GM12878 (cell line): ENCODE results near the gene TBKBP1. TPM values are rescaled to one million over a fixed set of nuclear protein-coding genes. Genes with fewer than 3 reads are reported as not detected.

Source experiments
- ATAC-seq: fragments of 200-7000 bp; cut with Tn5 transposase; 3 replicates; pipeline ENCODE4 v1.9.1; 2020; ENCODE audit warnings: mild to moderate bottlenecking, moderate library complexity
- BruUV-seq: library from RNA; stranded (reverse); fragments of 400-500 nt; replicated peaks from 2 replicates; lab custom pipeline; 2021; lab: Mats Ljungman, UMichigan
- CTCF ChIA-PET: fragments of 300-600 bp; sonication (Branson Sonifier 250); formaldehyde crosslinking; extraction: SDS; loops from one replicate; lab custom pipeline; 2021; ENCODE audit warnings: inconsistent platforms; lab: Yijun Ruan, JAX
- POLR2A ChIA-PET: fragments of 350-600 bp; formaldehyde crosslinking; extraction: SDS; loops from one replicate; lab custom pipeline; 2021; ENCODE audit warnings: inconsistent platforms; lab: Charles Lee
- RAD21 ChIA-PET: fragments of 300-600 bp; sonication (Branson Sonifier 250); formaldehyde crosslinking; loops from one replicate; lab custom pipeline; 2023; ENCODE audit warnings: antibody characterized with exemption; ENCODE audit not compliant: unreplicated experiment; lab: Charles Lee
- SMC1A ChIA-PET: fragments of 300-600 bp; sonication (Branson Sonifier 250); formaldehyde crosslinking; loops from one replicate; lab custom pipeline; 2023; ENCODE audit not compliant: unreplicated experiment, uncharacterized antibody; lab: Charles Lee
- DNase-seq: peaks from one replicate; pipeline ENCODE4 v3.0.0-alpha.2; 2011; ENCODE audit warnings: low read depth, low spot score
- FAIRE-seq: peaks from 3 replicates; lab custom pipeline; 2011; peaks lifted over from hg19 to GRCh38; lab: Jason Lieb, UNC
- H2AFZ ChIP-seq: 2 replicates; pipeline ENCODE4 v1.6.0; 2011; ENCODE audit warnings: low read depth, low read length, control low read depth; ENCODE audit not compliant: control insufficient read depth
- H3K27ac ChIP-seq: 2 replicates; pipeline ENCODE4 v1.5.1; 2011; ENCODE audit warnings: control low read depth; ENCODE audit not compliant: control insufficient read depth, insufficient read depth
- H3K27me3 ChIP-seq, 2 experiments: replicated peaks in 1 of 2; 2 replicates each; pipeline versions ENCODE4 v1.6.0 to v1.6.1; 2011; ENCODE audit warnings: low read length in 1 of 2; ENCODE audit not compliant: control insufficient read depth in 2 of 2, insufficient read depth in 2 of 2
- H3K36me3 ChIP-seq, 2 experiments: 2 replicates each; pipeline ENCODE4 v1.5.1; 2011; ENCODE audit warnings: low read length in 1 of 2; ENCODE audit not compliant: control insufficient read depth in 2 of 2, insufficient read depth in 2 of 2
- H3K4me1 ChIP-seq: 2 replicates; pipeline ENCODE4 v1.6.1; 2011; ENCODE audit warnings: mild to moderate bottlenecking, low read length, moderate library complexity, mixed read lengths; ENCODE audit not compliant: control insufficient read depth, insufficient read depth
- H3K4me2 ChIP-seq: 2 replicates; pipeline ENCODE4 v1.6.0; 2011; ENCODE audit warnings: control low read depth; ENCODE audit not compliant: control insufficient read depth, insufficient read depth
- H3K4me3 ChIP-seq: fragments of 200-600 bp; sonication (generic); 2 replicates; pipeline ENCODE4 v1.5.1; 2016
- H3K79me2 ChIP-seq: 2 replicates; pipeline ENCODE4 v1.6.0; 2011; ENCODE audit warnings: low read length; ENCODE audit not compliant: control insufficient read depth, insufficient read depth
- H3K9ac ChIP-seq: 2 replicates; pipeline ENCODE4 v1.8.0; 2011; ENCODE audit warnings: low read length, control low read depth, mixed read lengths; ENCODE audit not compliant: control insufficient read depth, insufficient read depth
- H3K9me3 ChIP-seq: replicated peaks from 3 replicates; pipeline ENCODE4 v1.5.1; 2011; ENCODE audit warnings: mild to moderate bottlenecking, low read length; ENCODE audit not compliant: control insufficient read depth, insufficient read depth
- H4K20me1 ChIP-seq: 2 replicates; pipeline ENCODE4 v1.6.0; 2011; ENCODE audit not compliant: control insufficient read depth, insufficient read depth
- ASH2L ChIP-seq: fragments of 300-600, 200-600 bp; sonication (generic); IDR thresholded peaks from 2 replicates; pipeline ENCODE4 v1.6.1; 2017; ENCODE audit warnings: low read depth, mild to moderate bottlenecking, borderline replicate concordance
- EGR1 ChIP-seq, 2 experiments: IDR thresholded peaks; 1 replicate in 1 of 2; 2 replicates in 1 of 2; pipeline ENCODE4 v1.6.1; 2011 to 2012; ENCODE audit warnings: low read depth in 2 of 2, low read length in 2 of 2, borderline replicate concordance in 1 of 2, mild to moderate bottlenecking in 1 of 2, moderate library complexity in 1 of 2
- MEF2B ChIP-seq: fragments of 450-650 bp; IDR thresholded peaks from 2 replicates; pipeline ENCODE4 v1.6.1; 2018; ENCODE audit warnings: mild to moderate bottlenecking, moderate library complexity; ENCODE audit not compliant: partially characterized antibody, poor library complexity, severe bottlenecking
- NFIC ChIP-seq: IDR thresholded peaks from 2 replicates; pipeline ENCODE4 v1.6.1; 2012; ENCODE audit warnings: low read depth, mild to moderate bottlenecking, inconsistent platforms, low read length, moderate library complexity
- NR2F1 ChIP-seq: fragments of 450-650 bp; conservative IDR thresholded peaks from 2 replicates; pipeline ENCODE4 v1.6.1; 2017; ENCODE audit warnings: mild to moderate bottlenecking
- RAD51 ChIP-seq: fragments of 450-650 bp; IDR thresholded peaks from 2 replicates; pipeline ENCODE4 v1.6.1; 2016; ENCODE audit warnings: moderate library complexity, mild to moderate bottlenecking, inconsistent platforms
- SREBF1 ChIP-seq: IDR thresholded peaks from 2 replicates; pipeline ENCODE4 v1.6.1; 2012; ENCODE audit warnings: mild to moderate bottlenecking, low read length
- SRF ChIP-seq, 2 experiments: IDR thresholded peaks; 2 replicates each; pipeline ENCODE4 v1.6.1; 2011; ENCODE audit warnings: low read depth in 2 of 2, low read length in 2 of 2, mild to moderate bottlenecking in 1 of 2, moderate library complexity in 1 of 2
- STAT3 ChIP-seq: IDR thresholded peaks from 2 replicates; pipeline ENCODE4 v1.6.1; 2011; ENCODE audit warnings: low read depth, low read length, improper control_type of control experiment
- WRNIP1 ChIP-seq: IDR thresholded peaks from 2 replicates; pipeline ENCODE4 v1.6.1; 2011; ENCODE audit warnings: low read depth, low read length, improper control_type of control experiment, borderline replicate concordance
- WGBS: methylation state at CpG from one replicate; pipeline ENCODE4 v1.1.6; 2016; ENCODE audit warnings: low lambda C conversion rate; ENCODE audit not compliant: insufficient replicate concordance, insufficient coverage; ENCODE audit errors: missing lambda C conversion rate; 5-methylcytosine and 5-hydroxymethylcytosine counted together
- in situ Hi-C: fragments of 300-500 bp; cut with MboI; formaldehyde crosslinking; loops from 9 replicates; pipeline ENCODE4 v1.14.3; 2018; ENCODE audit warnings: mixed read lengths
- intact Hi-C: fragments of 100-400 bp; cut with micrococcal nuclease; formaldehyde crosslinking; loops from one replicate; pipeline ENCODE4 v1.14.2; 2022; ENCODE audit not compliant: unreplicated experiment
- polyA plus RNA-seq, 11 experiments: library from polyadenylated mRNA; depleted of rRNA in 4 of 11; unstranded in 6 of 11; stranded (reverse) in 5 of 11; fragments of >200 nt; fragmentation: Nextera tagmentation in 4 of 11; fragmentation: Illumina TruSeq in 1 of 11; extraction: Ambion mirVana in 4 of 11; extraction: Trizol in 1 of 11; gene quantifications; 1 replicate in 1 of 11; 2 replicates in 10 of 11; pipeline versions ENCODE4 v1.2.1 to v1.2.3, GENCODE V29; 2011 to 2016; ENCODE audit warnings: inconsistent platforms in 2 of 11, missing spikeins in 2 of 11, low read depth in 1 of 11
- total RNA-seq, 4 experiments: library from RNA; depleted of rRNA in 3 of 4; stranded (reverse); fragments of >200 nt in 3 of 4; fragmentation: Illumina TruSeq in 1 of 4; extraction: Trizol in 1 of 4; gene quantifications; 2 replicates each; pipeline versions ENCODE4 v1.2.1 to v1.2.3, GENCODE V29; 2013 to 2021

The TBKBP1 gene
- total and polyA plus RNA-seq, 10 of the 15 experiments (the other 5 are each of a cell fraction or from before 2014, with no cell fraction given), result 0.11 to 2.7 (median 0.74) TPM; not detected in 3

GRCh38 chr17:47701608-47702007 is 7.6 kb downstream of the TBKBP1 start:
- DNase-seq (no peak), ATAC-seq (no peak), FAIRE-seq (no peak)
- no peaks in the 10 kb centered on the region for H3K27me3 ChIP-seq
- H3K36me3 ChIP-seq, result no peaks in the 10 kb centered on the region
- ChIA-PET SMC1A (interaction anchor here (0.7 to 6.5 kb wide), 10 partner anchors 13 to 89 kb away, joined by 3 to 39 read pairs (median 4); partner anchors contain the start of gene TBX21), RAD21 (interaction anchor here (1.3 to 9.9 kb wide), 8 partner anchors 15 to 120 kb away, joined by 3 to 142 read pairs (median 7); partner anchors contain the start of genes OSBPL7 and TBX21), CTCF (interaction anchor here (0.6 to 9.4 kb wide), 8 partner anchors 8 to 88 kb away, joined by 3 to 242 read pairs (median 4); partner anchors contain the start of gene TBX21), POLR2A (interaction anchor here (0.5 to 9.2 kb wide), 6 partner anchors 15 to 342 kb away, joined by 3 to 76 read pairs (median 6); partner anchors contain the start of gene TBX21)
- H3K27ac ChIP-seq, result no peak overlapping the region
- no peaks in the 10 kb centered on the region for H3K9me3 ChIP-seq
- intact Hi-C loops, result no loop called here
- no TSS peak for BruUV-seq
- H3K4me2 ChIP-seq, result no peak overlapping the region
- WGBS, result 39% methylated on average over 4 of the region's 4 CpGs
- peaks cover 36% of the 10 kb centered on the region for H3K4me1 ChIP-seq
- no peak overlapping the region for H3K9ac ChIP-seq
- H4K20me1 ChIP-seq, result no peaks in the 10 kb centered on the region; the same call in 1 of the 2 replicates
- H3K79me2 ChIP-seq, result no peaks in the 10 kb centered on the region
- no peak overlapping the region for H2AFZ ChIP-seq
- in situ Hi-C loops, result no loop called here
- H3K4me3 ChIP-seq, result no peak overlapping the region
- TF ChIP-seq ASH2L (no peak), STAT3 (no peak), RAD51 (no peak), MEF2B (no peak), NFIC (no peak), SRF (IDR thresholded peaks at IDR 0.05; ENCODE audit: low read depth in 2 of 2, low read length in 2 of 2) (no peak), NR2F1 (no peak), WRNIP1 (no peak), EGR1 (IDR thresholded peaks at IDR 0.05; ENCODE audit: borderline replicate concordance in 1 of 2, low read depth in 2 of 2, low read length in 2 of 2) (no peak), SREBF1 (no peak)
